HG02763 (cell line): ENCODE results near the gene SGPL1.
A peak's percentile ranks its signal among the peaks of the same experiment; 100 is the strongest.

Source experiments
- ATAC-seq: cut with Tn5 transposase; IDR thresholded peaks from one replicate; pipeline ENCODE4 v1.9.1; 2021; ENCODE audit warnings: mild to moderate bottlenecking, moderate library complexity; ENCODE audit not compliant: unreplicated experiment

SGPL1 gene

GRCh38 chr10:70872291-70872690 is 56.5 kb downstream of the SGPL1 start:
- ATAC-seq, result no peak

- no peak for ATAC-seq
These were observed 58.3 kb downstream of the SGPL1 start for GRCh38 chr10:70874061-70874460.

- ATAC-seq, result no peak
These were observed 63.5 kb downstream of the SGPL1 start for GRCh38 chr10:70879207-70879606.

GRCh38 chr10:70880077-70880534 is 64.4 kb downstream of the SGPL1 start:
- ATAC-seq, result peak; percentile 60

- ATAC-seq, result no peak
These were observed 69.0 kb downstream of the SGPL1 start for GRCh38 chr10:70884741-70885140.

GRCh38 chr10:70885481-70885880 is 69.7 kb downstream of the SGPL1 start:
- no peak for ATAC-seq

GRCh38 chr10:70885931-70886903 is 70.5 kb downstream of the SGPL1 start:
- ATAC-seq, result no peak

- no peak for ATAC-seq
These were observed 71.3 kb downstream of the SGPL1 start for GRCh38 chr10:70886921-70887665.

GRCh38 chr10:70887804-70888800 is 72.4 kb downstream of the SGPL1 start, which contains the start of gene PCBD1:
Gene PCBD1, minus strand, starts transcription at chr10:70888565. Its CDS starts 32 bp downstream, at chr10:70888533.
- peak; percentile 73 for ATAC-seq

- no peak for ATAC-seq
These were observed 73.5 kb downstream of the SGPL1 start for GRCh38 chr10:70889291-70889690.

GRCh38 chr10:70890917-70891431 is 75.2 kb downstream of the SGPL1 start:
- no peak for ATAC-seq

- ATAC-seq, result no peak
These were observed 75.9 kb downstream of the SGPL1 start for GRCh38 chr10:70891627-70892026.

- ATAC-seq, result no peak
These were observed 76.9 kb downstream of the SGPL1 start for GRCh38 chr10:70892631-70893030.

- no peak for ATAC-seq
These were observed 77.7 kb downstream of the SGPL1 start for GRCh38 chr10:70893227-70894006.

GRCh38 chr10:70894416-70894815 is 78.7 kb downstream of the SGPL1 start:
- no peak for ATAC-seq

GRCh38 chr10:70896551-70896950 is 80.8 kb downstream of the SGPL1 start:
- ATAC-seq, result no peak

GRCh38 chr10:70898687-70899086 is 82.9 kb downstream of the SGPL1 start:
- no peak for ATAC-seq

- no peak for ATAC-seq
These were observed 83.3 kb downstream of the SGPL1 start for GRCh38 chr10:70899096-70899495.

- no peak for ATAC-seq
These were observed 85.6 kb downstream of the SGPL1 start for GRCh38 chr10:70901276-70901878.
